DMS79 treated with DMSO at 0.1 percent for 48 hours (cell line): ENCODE data around the gene SAXO2.
"Not testable (repeated sequence)": the region's sequence is repeated elsewhere in the genome, so short reads cannot be mapped to it uniquely, and the experiment has no call there.

Experiments used
- DNase-seq: peaks from one replicate; lab custom pipeline; 2025; lab: John Stamatoyannopoulos, UW

The SAXO2 gene

GRCh38 chr15:82333603-82334553 lies 71.3 kb downstream of the SAXO2 start:
- not testable (repeated sequence) for DNase-seq
